ENCODE data around the gene DAPK2. TPM values are rescaled to one million over a fixed set of nuclear protein-coding genes. Genes with fewer than 3 reads are reported as not detected.

DAPK2 gene
- total RNA-seq, 1 experiment from 2014 or later, result 2.3 TPM

- TF ChIP-seq AR (CRISPR knock-in tag; IDR thresholded peaks at IDR 0.05) (no peak), OVOL2 (CRISPR knock-in tag; IDR thresholded peaks at IDR 0.05; ENCODE audit: borderline replicate concordance) (no peak), PRRX2 (CRISPR knock-in tag; IDR thresholded peaks at IDR 0.05) (no peak), SMAD4 (CRISPR knock-in tag; IDR thresholded peaks at IDR 0.05) (no peak), MAX (CRISPR knock-in tag; IDR thresholded peaks at IDR 0.05) (no peak), ZNF263 (CRISPR knock-in tag; IDR thresholded peaks at IDR 0.05; ENCODE audit: low read depth) (no peak), AFF4 (CRISPR knock-in tag; IDR thresholded peaks at IDR 0.05; ENCODE audit: borderline replicate concordance) (no peak), TCF7 (CRISPR knock-in tag; IDR thresholded peaks at IDR 0.05; ENCODE audit: low read depth) (no peak), GRHL2 (CRISPR knock-in tag; IDR thresholded peaks at IDR 0.05; ENCODE audit: insufficient replicate concordance, severe bottlenecking) (no peak), ZBTB21 (CRISPR knock-in tag; IDR thresholded peaks at IDR 0.05; ENCODE audit: borderline replicate concordance) (no peak), CBFB (CRISPR knock-in tag; IDR thresholded peaks at IDR 0.05; ENCODE audit: low read depth) (no peak), ATF3 (CRISPR knock-in tag; conservative IDR thresholded peaks at IDR 0.05) (no peak)
These were observed 95.3 kb downstream of the DAPK2 start (continued) for GRCh38 chr15:63950911-63951481.

GRCh38 chr15:63948971-63949370 lies 97.3 kb downstream of the DAPK2 start:
- DNase-seq (ENCODE audit: low spot score) (no peak), ATAC-seq (no peak)
- Mint-ChIP-seq H3K9me3 (no peaks in the 10 kb centered on the region), H3K36me3 (no peaks in the 10 kb centered on the region), H3K4me1 (peaks cover 2% of the 10 kb centered on the region), H3K27me3 (ENCODE audit: low read depth) (no peaks in the 10 kb centered on the region), H3K4me3 (no peak overlapping the region), H3K27ac (no peak overlapping the region)
- ChIA-PET CTCF (no interaction called here), POLR2A (no interaction called here)
- TF ChIP-seq CREB1 (CRISPR knock-in tag; IDR thresholded peaks at IDR 0.05) (no peak), E2F1 (CRISPR knock-in tag; IDR thresholded peaks at IDR 0.05) (no peak), NFYB (CRISPR knock-in tag; conservative IDR thresholded peaks at IDR 0.05; ENCODE audit: low read depth) (no peak), ZNF138 (CRISPR knock-in tag; conservative IDR thresholded peaks at IDR 0.05) (no peak), MYBL2 (CRISPR knock-in tag; IDR thresholded peaks at IDR 0.05) (no peak), CTCF (IDR thresholded peaks at IDR 0.05) (no peak), MAX (CRISPR knock-in tag; IDR thresholded peaks at IDR 0.05) (no peak), GTF2I (CRISPR knock-in tag; conservative IDR thresholded peaks at IDR 0.05) (no peak), ERG (CRISPR knock-in tag; IDR thresholded peaks at IDR 0.05) (no peak), ZNF671 (CRISPR knock-in tag; IDR thresholded peaks at IDR 0.05) (no peak), E2F4 (CRISPR knock-in tag; IDR thresholded peaks at IDR 0.05; ENCODE audit: borderline replicate concordance, low read depth) (no peak)

Measured in WTC11 (cell line).